Right cardiac atrium (tissue), 5 donors: Measurements from ENCODE around the gene CRYBB3. TPM values are rescaled to one million over a fixed set of nuclear protein-coding genes. Genes with fewer than 3 reads are reported as not detected.
A peak's percentile ranks its signal among the peaks of the same experiment; 100 is the strongest.

Experiments
- ATAC-seq, 2 donors: fragments of 200-7000 bp; cut with Tn5 transposase; one replicate each; pipeline versions ENCODE4 v1.8.0 to v1.9.1; 2020; ENCODE audit warnings: moderate library complexity in 2 of 2, mild to moderate bottlenecking in 1 of 2
- DNase-seq, 3 donors: peaks; one replicate each; pipeline ENCODE4 v3.0.0-alpha.2; 2020
- H3K27ac ChIP-seq: one replicate; pipeline ENCODE4 v1.5.1; 2013; ENCODE audit warnings: mild to moderate bottlenecking, low read length, control low read depth, moderate library complexity
- H3K27me3 ChIP-seq: one replicate; pipeline ENCODE4 v1.6.1; 2013; ENCODE audit not compliant: control insufficient read depth, insufficient read depth
- H3K4me1 ChIP-seq: one replicate; pipeline ENCODE4 v1.6.1; 2013; ENCODE audit warnings: low read length; ENCODE audit not compliant: control insufficient read depth, insufficient read depth
- H3K4me3 ChIP-seq: one replicate; pipeline ENCODE4 v1.5.1; 2013; ENCODE audit warnings: low read length, control low read depth
- H3K9me3 ChIP-seq: one replicate; pipeline ENCODE4 v1.6.1; 2013; ENCODE audit warnings: low read length; ENCODE audit not compliant: control insufficient read depth
- WGBS: extraction: QIAGEN DNeasy Blood & Tissue Kit; methylation state at CpG from one replicate; pipeline ENCODE4 v1.1.7; 2013; 5-methylcytosine and 5-hydroxymethylcytosine counted together
- intact Hi-C, 4 donors: fragments of 100-400 bp; cut with DNase I; formaldehyde crosslinking; loops; one replicate each; pipeline versions ENCODE4 v1.11.0 to v1.14.0; 2022 to 2023
- long read RNA-seq, 4 donors: library from polyadenylated mRNA; unstranded; transcript quantifications; one replicate each; pipeline ENCODE4 v2.0.0, GENCODE V29; 2020 to 2021
- polyA plus RNA-seq: library from polyadenylated mRNA; stranded (reverse); fragments of 200-250 nt; gene quantifications from one replicate; pipeline ENCODE4 v1.2.3, GENCODE V29; 2013
- total RNA-seq, 4 donors: library from RNA; stranded (reverse); fragmentation: NEBNext Ultra II Directional; extraction: Animal tissue kit (Norgen Biotek cat#: 25700); gene quantifications; one replicate each; pipeline ENCODE4 v1.2.1, GENCODE V29; 2021
- donor health status: healthy with polysubstance abuse.
- donor health status: DM: no; HTN: yes; CAD: no.
- donor health status: DM: no; HTN: no; CAD: no.
- donor health status: DM: no; HTN: yes; CAD: no; lungs with severe emphysema.
- donor health status: DM: yes; HTN: yes; CAD: no.

The CRYBB3 gene
- total RNA-seq: not detected
- 0.11 TPM for polyA plus RNA-seq
- long read RNA-seq, donor 1: 0 reads
- long read RNA-seq, donor 2: 0 reads
- long read RNA-seq, donor 3: 0 reads
- long read RNA-seq, donor 4, partial matches to known transcripts: 1 of 1 reads
- long read RNA-seq, donor 4, other reads (novel, unspliced or antisense): 0 of 1 reads

DNA sequence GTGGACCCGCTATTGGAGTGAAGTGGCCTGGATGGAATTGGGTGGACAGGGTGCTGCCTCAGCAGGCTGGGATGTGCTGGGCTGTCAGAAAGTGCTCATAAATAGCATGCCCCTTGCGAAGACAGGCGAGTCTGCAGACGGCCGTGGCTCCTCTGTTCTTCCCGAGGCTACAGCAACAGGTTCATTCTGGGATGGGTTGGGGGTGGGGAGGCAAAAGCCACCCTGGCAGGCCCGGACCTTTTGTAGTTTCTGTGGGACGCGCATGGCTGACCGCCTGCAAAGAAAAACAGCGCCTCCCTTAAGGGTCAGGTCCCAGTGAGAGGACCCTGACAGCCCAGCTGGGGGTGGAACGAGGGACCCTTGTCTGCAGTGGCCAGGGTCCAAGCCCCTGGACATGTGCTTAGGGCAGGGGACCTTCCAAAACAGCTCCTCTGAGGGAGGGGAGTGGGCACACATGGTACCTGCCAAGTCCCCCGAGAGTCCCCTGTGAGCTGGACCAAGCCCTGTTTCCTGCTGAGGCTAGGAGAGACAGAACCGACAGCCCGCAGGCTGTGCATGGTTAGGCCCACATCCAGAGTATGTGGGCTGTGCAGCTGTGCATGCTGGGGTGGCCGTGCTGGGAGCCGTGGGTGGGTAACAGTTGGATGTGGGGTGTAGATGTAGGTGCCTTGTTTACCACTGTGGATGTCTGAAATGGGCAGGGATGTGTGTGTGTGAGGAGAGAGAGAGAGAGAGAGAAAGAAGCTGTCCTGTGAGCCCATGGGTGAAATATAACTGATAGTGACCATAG, at the start of gene CRYBB3:
CRYBB3 (plus strand) TSS at position 128 of the 790 bp plus-strand sequence. CDS start 1,539 bp downstream, outside the sequence.
- intact Hi-C loops: no loop called here
- whole genome bisulfite sequencing: 72% methylated on average over 17 of the region's 17 CpGs

DNA sequence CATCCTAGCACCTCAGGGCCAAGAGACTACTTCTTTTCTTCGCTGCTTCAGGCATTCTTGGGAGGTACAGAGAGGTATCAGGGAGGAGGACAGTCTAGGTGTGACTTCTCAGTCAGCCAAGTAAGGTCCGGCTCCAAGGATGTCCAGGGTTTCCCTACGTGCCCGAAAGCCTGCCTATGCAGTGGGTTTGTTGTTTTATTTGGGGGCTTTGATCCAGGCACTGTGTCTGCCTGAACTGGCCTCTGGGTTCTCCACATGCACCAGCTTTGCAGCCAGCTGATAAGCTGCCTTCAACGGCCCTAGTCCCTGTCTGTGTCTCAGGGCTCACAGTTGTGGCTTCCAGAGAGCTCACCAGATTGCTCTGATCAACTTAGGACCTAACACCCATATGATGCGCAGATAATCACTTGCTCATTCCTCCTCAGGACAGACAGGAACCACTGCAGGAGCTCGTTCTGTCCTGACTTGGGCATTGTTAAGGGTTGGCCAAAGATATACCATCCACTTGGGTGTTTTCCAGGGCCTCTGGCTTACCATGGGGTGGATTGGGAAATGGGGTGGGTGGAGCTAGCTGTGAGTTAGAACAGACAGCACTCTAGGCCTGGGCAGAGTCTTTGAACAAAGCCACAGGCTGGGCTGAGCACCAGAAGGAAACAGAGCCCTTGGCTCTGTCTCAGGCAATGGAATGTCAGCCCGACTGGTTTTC, 45.5 kb upstream of the CRYBB3 start:
- 45% methylated on average over 8 of the region's 8 CpGs for WGBS
- Histone ChIP-seq H3K9me3 (no peaks in the 10 kb centered on the region), H3K4me1 (peaks cover 8% of the 10 kb centered on the region), H3K27me3 (no peaks in the 10 kb centered on the region), H3K27ac (peak overlapping the region; percentile 89), H3K4me3 (no peak overlapping the region)
- intact Hi-C loops: no loop called here
- ATAC-seq: peak; percentile 94 to 95
- DNase-seq: peak; percentile 73 to 85 (median 78)

More for the DNA sequence above, at the start of gene CRYBB3:
- DNase-seq (peak in 1 of 3 donors; percentile 43), ATAC-seq (peak in 1 of 2 donors; percentile 16)
- H3K4me1 ChIP-seq: no peaks in the 10 kb centered on the region
- H3K27ac ChIP-seq: no peak within 1 kb of the TSS
- no peaks in the 10 kb centered on the region for H3K9me3 ChIP-seq
- no peaks in the 10 kb centered on the region for H3K27me3 ChIP-seq
- no peak within 1 kb of the TSS for H3K4me3 ChIP-seq

DNA sequence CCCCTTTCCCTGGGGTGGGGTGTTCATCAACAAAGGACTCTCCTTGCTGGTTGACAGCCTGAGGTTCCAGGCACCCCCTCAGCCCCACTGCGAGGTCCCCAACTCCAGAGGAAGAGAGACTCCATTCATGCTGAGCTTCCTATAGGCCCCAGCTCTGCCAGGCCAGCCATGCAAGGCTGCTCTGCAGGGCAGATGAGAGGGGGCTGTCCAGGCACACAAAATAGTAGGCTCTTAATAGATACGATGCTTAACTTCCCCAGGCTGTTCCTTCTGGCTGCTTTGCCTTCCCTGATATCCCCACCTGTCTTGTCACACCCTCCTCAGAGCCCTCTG, 45.0 kb upstream of the CRYBB3 start:
- intact Hi-C loops: no loop called here
- Histone ChIP-seq H3K4me3 (no peak overlapping the region), H3K27ac (peak overlapping the region; percentile 89), H3K9me3 (no peaks in the 10 kb centered on the region), H3K27me3 (no peaks in the 10 kb centered on the region), H3K4me1 (peaks cover 8% of the 10 kb centered on the region)
- 50% methylated on average over 2 of the region's 2 CpGs for WGBS
- ATAC-seq (no peak), DNase-seq (no peak)

DNA sequence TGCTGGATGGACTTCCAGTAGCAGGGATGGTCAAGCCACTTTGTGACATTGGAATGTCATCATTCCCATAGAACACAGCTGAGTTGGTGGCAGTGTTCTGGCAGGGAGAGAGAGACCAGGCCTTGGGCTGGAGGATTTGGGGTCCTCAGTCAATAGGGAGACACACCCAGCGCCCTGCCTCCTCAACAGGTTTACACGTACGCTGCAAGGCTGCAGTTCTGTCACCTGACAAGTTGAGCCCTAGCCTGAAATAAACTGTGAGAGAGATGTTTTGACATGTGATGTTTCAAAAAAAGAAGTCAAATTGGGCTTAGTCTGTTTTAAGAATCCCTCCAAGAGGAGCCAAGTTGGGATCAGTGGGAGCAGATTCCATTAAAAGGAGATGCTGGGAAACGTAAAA, 42.9 kb upstream of the CRYBB3 start:
- H3K4me1 ChIP-seq: peaks cover 8% of the 10 kb centered on the region
- intact Hi-C loops: no loop called here
- H3K27ac ChIP-seq: peak overlapping the region; percentile 59
- no peak overlapping the region for H3K4me3 ChIP-seq
- no peaks in the 10 kb centered on the region for H3K9me3 ChIP-seq
- no peaks in the 10 kb centered on the region for H3K27me3 ChIP-seq
- ATAC-seq: no peak
- WGBS: 66% methylated on average over 4 of the region's 4 CpGs
- DNase-seq: no peak

DNA sequence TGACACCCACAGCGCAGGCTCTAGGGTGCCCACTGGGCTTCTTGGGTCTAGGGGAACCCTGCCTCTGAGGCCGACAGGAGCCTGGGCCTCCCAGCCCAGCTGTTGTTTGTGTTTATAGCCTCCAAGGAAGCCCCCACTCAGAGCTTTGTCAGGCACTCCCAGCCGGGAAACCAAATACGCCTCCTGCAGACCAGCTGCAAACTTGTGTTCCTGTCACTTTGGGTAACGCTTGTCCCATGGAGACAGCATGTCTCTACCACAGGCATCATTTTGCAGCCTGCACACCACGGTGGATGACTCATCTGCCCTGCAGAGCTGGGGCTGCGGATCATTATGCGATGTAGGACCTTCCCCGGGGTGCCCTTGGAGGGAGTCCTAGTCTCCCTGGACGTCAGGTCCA, 40.6 kb upstream of the CRYBB3 start:
- Histone ChIP-seq H3K27ac (peak overlapping the region; percentile 21), H3K4me1 (peaks cover 6% of the 10 kb centered on the region), H3K9me3 (no peaks in the 10 kb centered on the region), H3K4me3 (no peak overlapping the region), H3K27me3 (no peaks in the 10 kb centered on the region)
- intact Hi-C loops: no loop called here
- WGBS: 63% methylated on average over 10 of the region's 10 CpGs
- ATAC-seq: peak in 1 of 2 donors; percentile 35
- DNase-seq: no peak

DNA sequence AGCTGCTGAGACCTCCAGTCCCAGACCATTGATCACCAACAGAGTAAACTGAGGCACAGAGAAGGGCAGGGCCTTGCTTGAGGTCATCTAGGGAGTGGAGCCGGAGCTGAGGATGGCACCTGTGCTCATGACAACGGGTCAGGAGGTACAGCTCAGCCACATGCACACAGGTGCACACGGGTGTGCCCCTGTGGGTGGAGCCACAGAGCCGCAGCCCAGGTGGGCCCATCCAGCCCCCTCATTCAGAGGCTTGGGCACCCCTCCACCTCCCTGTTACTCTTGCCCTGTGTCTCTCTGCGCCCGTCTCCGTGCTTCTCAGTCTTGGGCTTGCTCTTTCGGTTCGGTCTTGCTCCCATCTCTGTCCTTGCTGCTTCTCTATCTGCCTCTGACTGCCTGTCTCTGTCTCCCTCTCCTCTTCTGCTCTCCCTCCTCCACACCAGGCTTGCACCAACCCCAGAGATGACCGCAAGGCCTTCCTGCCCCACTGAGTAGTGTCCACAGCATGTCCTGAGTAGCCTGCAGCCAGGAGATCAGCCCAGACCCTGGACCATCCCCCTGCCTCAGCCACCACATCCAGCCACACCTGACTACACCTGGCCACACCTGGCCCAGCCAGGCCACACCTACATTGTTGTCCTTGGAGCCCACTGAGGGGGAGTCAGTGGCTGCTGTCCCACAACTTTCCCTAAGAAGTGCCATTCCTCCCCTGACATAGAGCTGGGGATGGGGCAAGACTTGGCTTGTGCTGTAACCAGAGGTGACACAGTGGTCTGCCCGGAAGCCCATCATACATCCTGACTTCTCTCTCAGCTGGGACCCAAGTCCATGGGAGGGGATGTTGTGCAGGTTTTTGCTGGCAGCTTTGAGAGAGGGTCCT, 39.3 kb upstream of the CRYBB3 start:
- Histone ChIP-seq H3K9me3 (no peaks in the 10 kb centered on the region), H3K27me3 (no peaks in the 10 kb centered on the region), H3K27ac (no peak overlapping the region), H3K4me1 (peaks cover 3% of the 10 kb centered on the region), H3K4me3 (no peak overlapping the region)
- 93% methylated on average over 11 of the region's 11 CpGs for WGBS
- no peak for ATAC-seq
- intact Hi-C loops: no loop called here
- no peak for DNase-seq

DNA sequence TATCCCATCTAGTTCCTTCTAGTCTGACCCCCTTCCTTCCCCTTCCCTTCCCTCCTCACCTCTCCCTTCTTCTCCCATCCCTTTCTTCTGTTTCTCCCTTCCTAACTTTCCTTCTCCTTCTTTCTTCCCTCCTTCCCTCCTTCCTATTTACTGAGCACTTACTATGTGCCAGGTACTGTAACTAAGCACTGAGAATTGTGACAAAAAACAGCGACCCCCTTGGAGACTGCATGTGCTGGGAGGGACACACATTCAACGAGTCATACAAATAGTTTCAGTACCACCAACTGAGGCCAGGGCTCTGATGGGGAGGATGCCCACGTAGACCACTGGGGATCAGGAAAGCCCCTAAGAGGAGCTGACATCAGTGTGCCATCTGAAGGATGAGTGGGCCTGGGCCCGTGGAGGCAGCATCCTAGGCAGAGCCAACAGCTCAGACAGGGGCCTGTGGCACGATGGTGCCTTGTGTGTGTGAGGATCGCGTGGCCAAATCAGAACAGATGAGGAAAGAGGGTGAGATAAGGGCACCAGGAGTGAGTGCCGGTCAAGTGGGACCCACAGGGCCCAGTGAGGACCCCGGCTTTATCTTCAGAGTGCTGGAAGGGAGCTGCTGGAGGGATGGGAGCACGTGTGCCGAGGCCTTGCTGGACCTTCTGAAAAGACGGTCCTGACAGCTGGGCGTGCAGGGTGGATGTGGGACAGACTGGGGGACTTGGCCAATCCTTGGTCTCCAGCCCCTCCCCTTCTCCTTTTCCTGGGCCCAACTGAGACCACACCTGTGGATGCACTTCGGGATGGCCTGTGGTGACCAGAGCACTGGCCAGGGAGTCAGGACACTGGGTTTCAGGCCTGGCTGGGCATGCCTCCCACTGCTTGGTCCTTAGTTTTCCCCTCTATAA, 38.4 kb upstream of the CRYBB3 start:
- ATAC-seq (no peak), DNase-seq (no peak)
- no peaks in the 10 kb centered on the region for H3K9me3 ChIP-seq
- no peak overlapping the region for H3K27ac ChIP-seq
- no peak overlapping the region for H3K4me3 ChIP-seq
- no peaks in the 10 kb centered on the region for H3K27me3 ChIP-seq
- peaks cover 3% of the 10 kb centered on the region for H3K4me1 ChIP-seq
- 83% methylated on average over 14 of the region's 14 CpGs for WGBS
- intact Hi-C loops: no loop called here

DNA sequence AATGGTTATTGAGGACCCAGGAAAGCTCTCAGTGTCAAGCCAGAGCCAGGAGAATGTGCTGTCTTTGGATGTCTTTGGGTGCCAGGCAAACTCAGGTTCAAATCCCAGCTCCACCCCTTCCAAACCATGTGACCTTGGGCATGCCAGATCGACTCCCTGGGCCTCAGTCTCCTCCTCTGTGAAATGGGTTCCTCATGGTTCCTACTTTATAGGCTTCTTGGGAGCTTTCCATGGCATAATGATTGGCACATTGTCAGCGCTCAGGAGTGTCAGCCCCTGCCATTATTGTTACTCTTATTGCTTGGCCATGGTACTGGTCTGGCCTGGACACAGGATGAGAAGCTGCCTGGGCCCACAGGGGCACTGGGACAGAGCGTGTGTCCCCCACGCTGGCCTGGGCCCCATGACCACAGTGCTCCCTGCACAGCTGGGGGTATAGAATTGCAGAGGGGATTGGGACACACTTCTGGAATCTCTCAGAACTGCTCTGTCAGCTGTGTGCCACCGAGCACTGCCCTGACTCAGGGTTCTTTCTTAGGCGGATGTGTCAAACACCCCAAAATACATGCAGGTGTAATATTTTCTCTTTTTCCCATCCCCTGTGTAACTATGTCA, 37.6 kb upstream of the CRYBB3 start:
- Histone ChIP-seq H3K4me3 (no peak overlapping the region), H3K4me1 (peaks cover 3% of the 10 kb centered on the region), H3K27me3 (no peaks in the 10 kb centered on the region), H3K27ac (no peak overlapping the region), H3K9me3 (no peaks in the 10 kb centered on the region)
- DNase-seq (no peak), ATAC-seq (no peak)
- WGBS: 91% methylated on average over 6 of the region's 6 CpGs
- intact Hi-C loops: no loop called here

DNA sequence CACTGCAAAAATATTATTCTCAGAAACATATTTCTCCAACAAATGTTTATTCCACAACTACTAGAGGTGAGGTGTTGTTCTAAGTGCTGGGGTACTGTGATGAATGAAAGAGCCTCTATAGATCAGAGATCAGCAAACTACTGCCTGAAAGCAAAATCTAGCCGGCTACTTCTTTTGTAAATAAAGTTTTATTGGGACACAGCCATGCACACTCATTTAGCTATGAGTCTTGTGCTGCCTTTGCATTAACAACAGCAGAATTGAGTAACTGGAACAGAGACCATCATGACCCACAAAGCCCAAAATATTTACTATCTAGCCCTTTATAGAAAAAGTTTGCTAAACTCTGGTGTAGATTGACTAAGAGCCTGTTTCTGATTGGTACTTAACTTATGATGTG, 37.1 kb upstream of the CRYBB3 start:
- Histone ChIP-seq H3K9me3 (no peaks in the 10 kb centered on the region), H3K4me1 (peaks cover 3% of the 10 kb centered on the region), H3K27me3 (no peaks in the 10 kb centered on the region), H3K4me3 (no peak overlapping the region), H3K27ac (no peak overlapping the region)
- WGBS: 100% methylated on average over 1 of the region's 1 CpG
- intact Hi-C loops: no loop called here
- DNase-seq (no peak), ATAC-seq (no peak)

DNA sequence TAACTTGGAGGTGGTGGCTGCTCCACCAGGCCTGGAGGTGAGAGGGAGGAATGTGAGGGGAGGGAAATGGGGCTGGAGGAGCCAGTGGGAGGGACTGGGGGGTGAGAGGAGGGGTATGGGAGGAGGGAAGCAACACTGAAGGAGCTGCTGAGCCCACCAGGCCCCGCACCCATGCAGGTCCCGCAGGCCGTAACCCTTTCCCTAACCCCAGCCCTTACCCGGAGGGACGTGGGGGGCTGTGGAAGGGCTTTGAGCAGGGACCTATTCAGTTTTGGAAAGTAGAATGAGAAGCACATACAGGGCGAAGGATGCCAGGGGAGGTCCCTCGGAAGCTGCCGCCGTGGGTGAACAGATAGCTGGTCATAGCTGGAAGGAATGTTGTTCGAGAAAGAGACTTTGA, 33.9 kb upstream of the CRYBB3 start:
- intact Hi-C loops: no loop called here
- WGBS: 94% methylated on average over 10 of the region's 10 CpGs
- Histone ChIP-seq H3K4me3 (no peak overlapping the region), H3K27ac (no peak overlapping the region), H3K27me3 (no peaks in the 10 kb centered on the region), H3K4me1 (no peaks in the 10 kb centered on the region), H3K9me3 (no peaks in the 10 kb centered on the region)
- no peak for DNase-seq
- ATAC-seq: no peak
